ENCODE results near the gene SCN2A.

- TF ChIP-seq ZBTB20 (tag by site-specific recombination; IDR thresholded peaks at IDR 0.05) = no peak
- TF ChIP-seq ZBTB49 (tag by site-specific recombination; IDR thresholded peaks at IDR 0.05; ENCODE audit: low read depth) = no peak
- no peak for TF ChIP-seq ZBTB1 (tag by site-specific recombination; IDR thresholded peaks at IDR 0.05)
- no peak for TF ChIP-seq REPIN1 (tag by site-specific recombination; IDR thresholded peaks at IDR 0.05; ENCODE audit: low read depth)
- TF ChIP-seq CTCF (tag by site-specific recombination; IDR thresholded peaks at IDR 0.05) = no peak
- TF ChIP-seq ZNF837 (tag by site-specific recombination; IDR thresholded peaks at IDR 0.05) = no peak
- no peak for TF ChIP-seq SP2 (tag by site-specific recombination; IDR thresholded peaks at IDR 0.05)
Observed at GRCh38 chr2:165390875-165391274, 151.7 kb downstream of the SCN2A start.
